Trophoblast cell (in vitro differentiated cells and primary cell): ENCODE data around the gene CR1.
A peak's percentile ranks its signal among the peaks of the same experiment; 100 is the strongest.
"Not testable (repeated sequence)": the region's sequence is repeated elsewhere in the genome, so short reads cannot be mapped to it uniquely, and the experiment has no call there.

Source experiments
- DNase-seq, 2 donors: peaks; one replicate each; pipeline ENCODE4 v3.0.0-alpha.2; 2016
- H2AFZ ChIP-seq: 2 replicates; pipeline ENCODE4 v1.6.1; 2013; ENCODE audit warnings: low read length, moderate library complexity, mild to moderate bottlenecking; ENCODE audit not compliant: insufficient read depth, poor library complexity
- H2AK5ac ChIP-seq: 2 replicates; pipeline ENCODE4 v1.6.1; 2013; ENCODE audit warnings: mild to moderate bottlenecking, low read length
- H2BK120ac ChIP-seq: 2 replicates; pipeline ENCODE4 v1.6.1; 2013; ENCODE audit warnings: low read length, mild to moderate bottlenecking, moderate library complexity; ENCODE audit not compliant: insufficient read depth, poor library complexity
- H2BK12ac ChIP-seq: 2 replicates; pipeline ENCODE4 v1.6.1; 2013; ENCODE audit warnings: mild to moderate bottlenecking, low read length, moderate library complexity
- H2BK5ac ChIP-seq: 2 replicates; pipeline ENCODE4 v1.6.1; 2013; ENCODE audit warnings: low read length, low read depth, moderate library complexity, mild to moderate bottlenecking; ENCODE audit not compliant: poor library complexity
- H3K14ac ChIP-seq: 2 replicates; pipeline ENCODE4 v1.6.1; 2013; ENCODE audit warnings: mild to moderate bottlenecking, low read length
- H3K18ac ChIP-seq: 2 replicates; pipeline ENCODE4 v1.6.1; 2013; ENCODE audit warnings: mild to moderate bottlenecking, low read length
- H3K23ac ChIP-seq: 2 replicates; pipeline ENCODE4 v1.6.1; 2013; ENCODE audit warnings: low read length
- H3K27ac ChIP-seq: 2 replicates; pipeline ENCODE4 v1.5.1; 2013; ENCODE audit warnings: low read depth, mild to moderate bottlenecking, inconsistent platforms, low read length, moderate library complexity
- H3K27me3 ChIP-seq: 2 replicates; pipeline ENCODE4 v1.6.1; 2013; ENCODE audit warnings: inconsistent platforms, mild to moderate bottlenecking, low read length, moderate library complexity; ENCODE audit not compliant: insufficient read depth
- H3K36me3 ChIP-seq, 2 experiments: 1 replicate in 1 of 2; 2 replicates in 1 of 2; pipeline ENCODE4 v1.6.1; 2013; ENCODE audit warnings: low read length in 2 of 2, mild to moderate bottlenecking in 2 of 2, moderate library complexity in 1 of 2; ENCODE audit not compliant: insufficient read depth in 2 of 2, control insufficient read depth in 1 of 2
- H3K4ac ChIP-seq: 2 replicates; pipeline ENCODE4 v1.6.1; 2013; ENCODE audit warnings: low read depth, mild to moderate bottlenecking, low read length, moderate library complexity
- H3K4me1 ChIP-seq, 2 experiments: 1 replicate in 1 of 2; 2 replicates in 1 of 2; pipeline ENCODE4 v1.6.1; 2013; ENCODE audit warnings: low read length in 2 of 2, mild to moderate bottlenecking in 2 of 2, moderate library complexity in 1 of 2; ENCODE audit not compliant: insufficient read depth in 2 of 2, control insufficient read depth in 1 of 2
- H3K4me2 ChIP-seq: 2 replicates; pipeline ENCODE4 v1.6.1; 2013; ENCODE audit warnings: inconsistent platforms, mild to moderate bottlenecking, low read length, moderate library complexity
- H3K4me3 ChIP-seq: 2 replicates; pipeline ENCODE4 v1.5.1; 2013; ENCODE audit warnings: mild to moderate bottlenecking, low read depth, low read length, inconsistent platforms
- H3K79me1 ChIP-seq: one replicate; pipeline ENCODE4 v1.6.1; 2013; ENCODE audit warnings: low read length
- H3K79me2 ChIP-seq: 2 replicates; pipeline ENCODE4 v1.6.1; 2013; ENCODE audit warnings: low read length, mild to moderate bottlenecking; ENCODE audit not compliant: control insufficient read depth, insufficient read depth, poor library complexity
- H3K9ac ChIP-seq: 2 replicates; pipeline ENCODE4 v1.6.1; 2013; ENCODE audit warnings: mild to moderate bottlenecking, low read length
- H3K9me3 ChIP-seq: 2 replicates; pipeline ENCODE4 v1.6.1; 2013; ENCODE audit warnings: low read depth, mild to moderate bottlenecking, control low read depth, inconsistent platforms, low read length; ENCODE audit not compliant: insufficient read depth
- H4K12ac ChIP-seq: 2 replicates; pipeline ENCODE4 v1.6.1; 2013; ENCODE audit warnings: low read depth, mild to moderate bottlenecking, low read length, moderate library complexity
- H4K8ac ChIP-seq: 2 replicates; pipeline ENCODE4 v1.6.1; 2013; ENCODE audit warnings: low read depth, mild to moderate bottlenecking, low read length, moderate library complexity
- H4K91ac ChIP-seq: one replicate; pipeline ENCODE4 v1.6.1; 2013; ENCODE audit warnings: low read depth, mild to moderate bottlenecking, low read length, moderate library complexity
- WGBS: extraction: QIAGEN DNeasy Blood & Tissue Kit; methylation state at CpG from one replicate; pipeline ENCODE4 v1.1.7; 2013; ENCODE audit warnings: missing lambda C conversion rate; ENCODE audit not compliant: insufficient read length, insufficient coverage; ENCODE audit errors: extremely low coverage; 5-methylcytosine and 5-hydroxymethylcytosine counted together

Gene CR1

DNA sequence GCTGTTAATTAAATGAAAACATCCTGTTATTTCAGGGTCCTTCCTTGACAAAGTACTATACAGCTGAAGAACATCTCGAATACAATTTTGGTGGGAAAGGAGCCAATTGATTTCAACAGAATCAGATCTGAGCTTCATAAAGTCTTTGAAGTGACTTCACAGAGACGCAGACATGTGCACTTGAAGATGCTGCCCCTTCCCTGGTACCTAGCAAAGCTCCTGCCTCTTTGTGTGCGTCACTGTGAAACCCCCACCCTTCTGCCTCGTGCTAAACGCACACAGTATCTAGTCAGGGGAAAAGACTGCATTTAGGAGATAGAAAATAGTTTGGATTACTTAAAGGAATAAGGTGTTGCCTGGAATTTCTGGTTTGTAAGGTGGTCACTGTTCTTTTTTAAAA, 143.4 kb downstream of the CR1 start:
- H3K79me2 ChIP-seq, H3K27ac ChIP-seq, H3K4me1 ChIP-seq, H2AFZ ChIP-seq, H3K14ac ChIP-seq, H3K9me3 ChIP-seq, H3K18ac ChIP-seq, H3K9ac ChIP-seq, H4K91ac ChIP-seq, H2AK5ac ChIP-seq, H3K4me3 ChIP-seq, H4K8ac ChIP-seq, H3K4me2 ChIP-seq, H3K36me3 ChIP-seq, H3K23ac ChIP-seq, H3K79me1 ChIP-seq, H2BK12ac ChIP-seq, H3K4ac ChIP-seq, H3K27me3 ChIP-seq, H4K12ac ChIP-seq, H2BK120ac ChIP-seq, H2BK5ac ChIP-seq: not testable (repeated sequence)
- no CpG with 5 or more reads among the region's 5 CpGs for WGBS
- peak; percentile 17 to 38 for DNase-seq

DNA sequence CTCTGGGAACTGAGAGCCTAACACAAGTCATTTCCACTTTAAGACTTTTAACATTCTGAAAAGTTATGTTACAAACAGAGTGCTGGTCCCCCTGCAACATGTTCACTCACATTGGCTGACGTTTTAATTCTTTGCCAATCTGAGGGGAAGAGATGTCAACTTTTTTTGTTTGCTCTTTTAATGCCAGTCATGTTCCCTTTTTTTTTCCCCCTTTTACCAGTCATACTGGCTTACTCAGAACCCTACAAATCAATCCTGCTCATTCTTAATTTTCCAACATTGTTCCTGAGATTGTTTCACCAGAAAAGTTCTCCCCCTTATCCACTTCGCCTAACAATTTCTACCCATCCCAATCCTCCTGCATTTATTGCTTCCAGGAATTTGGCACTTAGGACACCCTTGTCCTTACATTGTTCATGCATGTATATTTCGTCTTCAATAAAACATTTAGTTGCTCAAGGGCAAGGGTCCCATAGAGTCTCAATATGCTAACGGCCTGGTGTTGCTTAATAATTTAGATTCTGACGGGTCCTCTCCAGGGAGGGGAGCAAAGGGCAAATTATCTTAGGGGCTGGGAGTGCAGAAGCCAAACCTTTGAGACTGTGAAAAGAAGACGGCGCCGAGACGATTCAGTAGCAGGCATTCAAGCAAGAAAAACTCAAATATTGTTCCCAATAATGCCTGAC, 148.4 kb downstream of the CR1 start:
- no peaks in the 10 kb centered on the region for H3K4me1 ChIP-seq
- H3K9ac ChIP-seq = no peak overlapping the region
- no peak overlapping the region for H3K4me3 ChIP-seq
- H4K91ac ChIP-seq = no peak overlapping the region
- no peak for DNase-seq
- H3K14ac ChIP-seq = no peak overlapping the region
- H2BK120ac ChIP-seq = no peak overlapping the region
- H3K23ac ChIP-seq = no peak overlapping the region
- H3K79me2 ChIP-seq = no peaks in the 10 kb centered on the region
- no peak overlapping the region for H3K18ac ChIP-seq
- H2BK12ac ChIP-seq = no peak overlapping the region
- no peak overlapping the region for H2BK5ac ChIP-seq
- no peak overlapping the region for H2AK5ac ChIP-seq
- H2AFZ ChIP-seq = no peak overlapping the region
- H3K36me3 ChIP-seq = no peaks in the 10 kb centered on the region
- H3K27ac ChIP-seq = no peak overlapping the region
- no peak overlapping the region for H3K4me2 ChIP-seq
- H3K79me1 ChIP-seq = no peaks in the 10 kb centered on the region
- no peak overlapping the region for H4K12ac ChIP-seq
- H4K8ac ChIP-seq = no peak overlapping the region
- peaks cover 2% of the 10 kb centered on the region for H3K9me3 ChIP-seq
- no CpG with 5 or more reads among the region's 9 CpGs for WGBS
- no peaks in the 10 kb centered on the region for H3K27me3 ChIP-seq
- no peak overlapping the region for H3K4ac ChIP-seq

DNA sequence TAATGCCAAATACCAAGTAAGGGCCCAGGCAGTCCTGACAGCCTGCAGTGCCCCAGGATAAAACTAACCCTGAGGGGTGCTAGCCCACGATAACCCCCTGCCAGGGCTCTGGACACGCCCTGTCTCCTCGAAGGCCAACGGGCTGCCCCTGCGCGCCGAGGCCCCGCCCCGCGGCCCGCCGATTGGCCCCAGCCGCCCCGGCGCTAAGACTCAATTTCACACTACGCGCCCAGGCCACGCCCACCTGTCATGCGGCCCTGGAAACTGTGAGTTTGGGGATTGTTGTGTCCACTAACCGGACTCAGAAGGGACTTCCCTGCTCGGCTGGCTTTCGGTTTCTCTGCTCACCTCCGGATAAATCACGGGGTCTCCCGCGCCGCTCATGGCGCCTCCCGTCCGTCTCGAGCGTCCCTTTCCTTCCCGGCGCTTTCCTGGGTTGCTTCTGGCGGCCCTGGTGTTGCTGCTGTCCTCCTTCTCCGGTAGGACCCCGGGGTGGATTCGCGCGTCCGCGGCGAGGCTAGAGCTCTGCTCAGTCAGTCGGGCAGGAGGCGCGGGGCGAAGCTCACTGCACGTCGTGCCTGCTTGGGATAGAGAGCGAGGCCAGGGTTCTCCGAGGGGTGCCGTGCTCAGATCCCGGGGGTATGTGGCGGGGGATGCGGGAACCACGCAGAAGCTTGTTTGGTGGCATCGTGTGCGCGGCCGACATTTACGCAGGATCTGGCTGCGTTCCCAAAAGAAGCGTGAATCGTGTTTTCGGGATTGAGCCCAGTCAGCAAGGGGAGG, 149.1 kb downstream of the CR1 start, which contains the start of gene CR1L:
Gene CR1L, plus strand, starts transcription at position 282 of the 783 bp plus-strand sequence. Its CDS starts 101 bp downstream, at position 383.
- no peak within 1 kb of the TSS for H2AFZ ChIP-seq
- H3K36me3 ChIP-seq = no peaks in the 10 kb centered on the region
- WGBS = no CpG with 5 or more reads among the region's 65 CpGs
- no peak within 1 kb of the TSS for H3K9ac ChIP-seq
- no peak within 1 kb of the TSS for H2BK5ac ChIP-seq
- H3K18ac ChIP-seq = no peak within 1 kb of the TSS
- no peak within 1 kb of the TSS for H3K4ac ChIP-seq
- no peak within 1 kb of the TSS for H3K14ac ChIP-seq
- H4K91ac ChIP-seq = no peak within 1 kb of the TSS
- no peak within 1 kb of the TSS for H3K23ac ChIP-seq
- H3K79me1 ChIP-seq = no peaks in the 10 kb centered on the region
- peak; percentile 78 to 82 for DNase-seq
- no peaks in the 10 kb centered on the region for H3K4me1 ChIP-seq
- no peak within 1 kb of the TSS for H4K12ac ChIP-seq
- H3K4me2 ChIP-seq = no peak within 1 kb of the TSS
- H3K27me3 ChIP-seq = no peaks in the 10 kb centered on the region
- no peak within 1 kb of the TSS for H2BK120ac ChIP-seq
- no peaks in the 10 kb centered on the region for H3K79me2 ChIP-seq
- no peak within 1 kb of the TSS for H2BK12ac ChIP-seq
- H3K27ac ChIP-seq = no peak within 1 kb of the TSS
- no peak within 1 kb of the TSS for H2AK5ac ChIP-seq
- H3K9me3 ChIP-seq = peaks cover 2% of the 10 kb centered on the region
- peak within 1 kb of the TSS; percentile 15 for H3K4me3 ChIP-seq
- no peak within 1 kb of the TSS for H4K8ac ChIP-seq

DNA sequence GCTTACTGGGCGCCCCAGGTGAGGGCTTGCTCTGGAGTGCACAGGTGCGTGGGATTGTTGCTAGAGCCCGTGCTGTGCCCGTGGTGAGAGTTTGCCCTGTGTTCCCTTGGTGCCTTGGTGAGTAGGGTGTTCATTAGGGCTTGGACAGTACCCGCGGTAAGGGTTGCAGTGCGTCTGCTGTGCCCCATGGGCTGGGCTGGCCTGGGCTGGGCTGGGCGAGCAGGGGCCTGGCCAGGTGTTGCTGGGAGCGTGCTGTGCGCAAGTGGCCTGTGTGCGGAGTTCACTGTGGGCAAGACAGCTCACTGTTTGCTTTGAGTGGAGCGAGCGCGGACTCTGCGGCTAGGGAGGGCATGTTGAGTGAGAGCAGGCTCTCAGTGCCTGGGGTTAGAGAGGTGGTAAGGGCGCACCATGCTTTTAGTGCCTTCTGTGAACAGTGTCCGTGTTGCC, 149.7 kb downstream of the CR1 start:
- H3K23ac ChIP-seq = no peak overlapping the region
- H4K91ac ChIP-seq = no peak overlapping the region
- H3K4ac ChIP-seq = no peak overlapping the region
- H2BK5ac ChIP-seq = no peak overlapping the region
- H3K36me3 ChIP-seq = no peaks in the 10 kb centered on the region
- no peak overlapping the region for H3K4me2 ChIP-seq
- H2BK120ac ChIP-seq = no peak overlapping the region
- H3K27ac ChIP-seq = no peak overlapping the region
- no peak overlapping the region for H3K9ac ChIP-seq
- no peak overlapping the region for H3K18ac ChIP-seq
- peak overlapping the region; percentile 15 for H3K4me3 ChIP-seq
- DNase-seq = no peak
- no peak overlapping the region for H4K12ac ChIP-seq
- H3K79me2 ChIP-seq = no peaks in the 10 kb centered on the region
- H3K4me1 ChIP-seq = no peaks in the 10 kb centered on the region
- no peak overlapping the region for H2AK5ac ChIP-seq
- no peak overlapping the region for H2BK12ac ChIP-seq
- H4K8ac ChIP-seq = no peak overlapping the region
- no CpG with 5 or more reads among the region's 17 CpGs for WGBS
- H3K79me1 ChIP-seq = no peaks in the 10 kb centered on the region
- no peak overlapping the region for H2AFZ ChIP-seq
- H3K27me3 ChIP-seq = no peaks in the 10 kb centered on the region
- no peak overlapping the region for H3K14ac ChIP-seq
- H3K9me3 ChIP-seq = peaks cover 2% of the 10 kb centered on the region
